Measurements from ENCODE around the gene CCM2L.

CCM2L gene

DNA sequence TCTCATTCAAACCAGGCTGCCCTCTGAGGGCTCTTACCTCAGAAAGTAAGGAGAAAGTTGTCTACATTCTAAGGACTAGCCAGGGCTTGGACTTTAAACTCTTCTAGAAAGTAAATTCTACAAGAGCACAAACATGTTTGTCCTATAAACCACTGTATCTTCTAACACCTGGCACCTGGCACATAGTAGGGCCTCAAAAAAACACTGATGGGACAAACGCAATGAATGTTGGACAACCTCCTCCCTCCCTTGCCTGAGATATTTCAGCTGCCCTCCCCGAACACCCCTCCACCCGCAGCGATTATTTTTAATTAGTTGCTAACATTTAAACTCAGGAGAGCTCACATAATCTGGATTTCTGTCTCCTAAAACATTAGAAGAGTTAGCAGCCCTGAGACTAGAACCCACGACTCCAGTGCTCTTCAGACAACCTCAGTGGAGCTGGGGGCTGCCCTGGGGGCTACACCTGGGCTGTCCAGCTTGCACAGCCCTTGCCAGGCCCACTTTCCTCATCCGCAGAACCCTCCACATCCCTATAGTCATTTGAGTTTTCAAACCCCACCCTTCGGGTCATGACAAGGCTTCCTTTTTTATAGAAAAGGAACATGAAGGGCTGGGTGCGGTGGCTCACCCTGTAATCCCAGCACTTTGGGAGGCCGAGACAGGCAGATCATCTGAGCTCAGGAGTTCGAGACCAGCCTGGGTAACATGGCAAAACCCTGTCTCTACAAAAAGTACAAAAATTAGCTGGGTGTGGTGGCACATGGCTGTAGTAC lies 46.7 kb downstream of the CCM2L start:
- no peak for DNase-seq (ENCODE audit: low spot score)

- no peak for DNase-seq (ENCODE audit: low spot score)
These were observed 47.5 kb downstream of the CCM2L start for GRCh38 chr20:32057656-32058184.

GRCh38 chr20:32059189-32059588 lies 49.0 kb downstream of the CCM2L start:
- no peak for DNase-seq (ENCODE audit: low spot score)

GRCh38 chr20:32062776-32063170 lies 52.5 kb downstream of the CCM2L start:
- no peak for DNase-seq (ENCODE audit: low spot score)

GRCh38 chr20:32063695-32064094 lies 53.5 kb downstream of the CCM2L start:
- DNase-seq (ENCODE audit: low spot score), result no peak

- DNase-seq (ENCODE audit: low spot score), result no peak
These were observed 54.4 kb downstream of the CCM2L start for GRCh38 chr20:32064667-32065066.

DNA sequence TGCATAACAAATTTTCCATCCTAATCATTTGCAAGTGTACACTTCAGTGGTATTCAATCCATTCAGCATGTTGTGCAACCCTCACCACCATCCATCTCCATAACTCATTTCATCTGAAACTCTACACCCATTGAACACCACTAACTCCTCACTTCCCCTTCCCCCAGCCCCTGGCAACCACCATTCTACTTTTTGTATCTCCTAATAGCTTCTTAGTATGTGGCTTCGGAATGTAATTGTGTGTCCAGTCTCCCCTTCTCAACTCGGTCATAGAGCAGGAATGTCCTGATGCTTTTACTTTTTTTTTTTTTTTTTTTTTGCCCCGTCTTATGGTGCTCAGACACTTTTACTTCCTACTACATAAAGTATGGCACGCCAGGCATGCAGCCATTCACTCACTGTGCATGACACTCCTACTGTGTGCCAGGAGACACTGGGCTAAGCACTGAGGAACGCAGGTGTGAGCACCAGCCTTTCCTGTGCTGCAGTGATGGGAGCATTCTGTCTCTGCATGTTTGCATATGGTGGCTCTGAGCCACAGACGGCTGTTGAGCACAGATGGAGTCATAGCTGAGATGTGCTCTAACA lies 57.1 kb downstream of the CCM2L start:
- DNase-seq (ENCODE audit: low spot score), result no peak

- DNase-seq (ENCODE audit: low spot score), result no peak
These were observed 57.9 kb downstream of the CCM2L start for GRCh38 chr20:32068174-32068573.

DNA sequence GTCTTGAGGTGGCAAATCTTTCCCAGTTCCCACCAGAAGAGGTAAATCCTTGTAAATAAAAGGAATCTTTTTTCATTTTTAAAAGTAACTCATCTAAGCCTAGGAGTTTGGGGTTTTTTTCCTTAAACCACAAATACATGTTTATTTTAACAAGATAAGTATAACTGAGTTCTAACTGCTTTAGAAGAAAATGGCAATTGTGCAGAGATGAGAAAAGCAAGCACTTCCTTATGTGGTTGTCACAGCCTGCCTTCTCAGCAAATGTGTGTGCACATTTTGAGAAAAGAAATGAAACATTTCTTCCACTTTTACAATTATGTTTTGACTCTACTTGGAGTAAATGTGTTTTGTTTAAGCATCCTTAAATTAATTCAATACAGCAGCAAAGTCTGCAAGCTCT lies 59.5 kb downstream of the CCM2L start:
- no peak for DNase-seq (ENCODE audit: low spot score)

GRCh38 chr20:32070282-32070681 lies 60.0 kb downstream of the CCM2L start:
- DNase-seq (ENCODE audit: low spot score), result no peak

- DNase-seq (ENCODE audit: low spot score), result no peak
These were observed 60.5 kb downstream of the CCM2L start for GRCh38 chr20:32070690-32071213.

- no peak for DNase-seq (ENCODE audit: low spot score)
These were observed 61.3 kb downstream of the CCM2L start for GRCh38 chr20:32071395-32072167.

DNA sequence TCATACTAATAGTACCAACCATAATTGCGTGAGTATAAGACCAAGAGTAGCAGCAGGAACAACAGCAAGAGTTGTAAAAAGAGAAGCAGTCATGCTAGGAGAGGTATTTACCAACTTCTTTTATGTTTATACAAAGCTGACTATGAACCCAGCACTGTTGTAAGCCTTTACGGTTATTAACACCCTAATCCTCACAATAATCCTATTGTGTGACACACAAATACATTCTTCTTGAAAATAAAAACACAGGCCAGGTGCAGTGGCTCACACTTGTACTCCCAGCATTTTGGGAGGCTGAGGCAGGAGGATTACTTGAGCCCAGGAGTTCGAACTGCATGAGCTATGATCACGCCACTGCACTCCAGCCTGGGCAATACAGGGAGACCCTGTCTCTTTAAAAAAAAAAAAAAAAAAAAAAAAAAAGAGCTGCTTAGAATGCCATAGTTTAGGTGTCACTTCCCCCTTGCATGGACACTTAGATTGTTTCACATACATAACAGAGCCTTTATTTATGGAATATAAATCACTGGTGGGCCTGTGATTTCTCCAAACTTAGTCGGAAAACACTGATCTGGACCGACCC lies 62.0 kb downstream of the CCM2L start:
- DNase-seq (ENCODE audit: low spot score), result no peak

GRCh38 chr20:32075534-32075933 lies 65.3 kb downstream of the CCM2L start:
- DNase-seq (ENCODE audit: low spot score), result no peak

DNA sequence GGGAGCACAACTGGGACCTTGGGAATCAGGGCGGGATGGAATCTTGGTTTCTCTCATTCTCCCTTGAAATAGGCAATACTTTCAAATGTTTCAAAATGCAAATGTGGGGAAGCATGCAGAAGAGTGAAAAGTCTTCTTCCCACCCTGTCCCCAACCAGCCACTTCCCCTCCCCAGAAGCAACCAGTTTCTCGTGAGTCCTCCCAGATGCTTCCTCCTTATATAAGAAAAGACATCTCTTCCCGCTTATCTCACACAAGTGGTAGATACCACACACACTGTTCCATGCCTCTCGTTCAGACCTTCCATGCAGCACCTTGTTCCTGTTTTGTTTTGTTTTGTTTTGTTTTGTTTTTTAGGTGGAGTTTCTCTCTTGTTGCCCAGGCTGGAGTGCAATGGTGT lies 67.0 kb downstream of the CCM2L start:
- DNase-seq (ENCODE audit: low spot score), result no peak

DNA sequence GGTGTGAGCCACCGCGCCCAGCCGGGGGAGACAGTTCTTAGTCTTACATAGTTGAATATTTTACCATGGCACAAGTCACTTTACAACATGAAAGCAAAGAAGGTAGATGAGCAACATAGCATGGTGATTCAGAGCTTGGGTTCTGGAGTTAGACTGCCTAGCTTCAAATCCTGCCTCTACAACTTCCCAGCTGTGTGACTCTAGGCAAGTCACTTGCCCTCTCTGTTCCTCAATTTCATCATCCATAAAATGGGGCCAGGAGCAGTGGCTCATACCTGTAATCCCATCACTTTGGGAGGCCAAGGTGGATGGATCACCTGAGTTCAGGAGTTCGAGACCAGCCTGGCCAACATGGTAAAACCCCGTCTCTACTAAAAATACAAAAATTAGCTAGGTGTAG lies 68.1 kb downstream of the CCM2L start:
- DNase-seq (ENCODE audit: low spot score), result no peak

DNA sequence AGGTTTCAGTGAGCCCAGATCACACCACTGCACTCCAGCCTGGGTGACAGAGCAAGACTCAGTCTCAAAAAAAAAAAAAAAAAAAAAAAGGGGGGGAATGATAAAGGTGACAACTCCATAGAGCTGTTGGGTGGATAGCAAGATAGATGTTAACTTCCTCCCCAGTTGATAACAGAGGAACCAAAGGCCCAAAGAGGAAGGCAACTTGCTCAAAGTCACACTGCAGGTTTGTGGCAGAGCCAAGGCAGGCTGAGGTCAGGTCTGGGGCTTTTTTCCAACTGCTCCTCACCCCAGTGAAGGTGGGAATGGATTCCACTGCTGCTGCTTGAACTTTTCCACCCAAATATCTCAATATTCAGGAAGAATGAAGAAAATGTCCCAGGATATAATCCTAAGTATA lies 68.6 kb downstream of the CCM2L start:
- no peak for DNase-seq (ENCODE audit: low spot score)

DNA sequence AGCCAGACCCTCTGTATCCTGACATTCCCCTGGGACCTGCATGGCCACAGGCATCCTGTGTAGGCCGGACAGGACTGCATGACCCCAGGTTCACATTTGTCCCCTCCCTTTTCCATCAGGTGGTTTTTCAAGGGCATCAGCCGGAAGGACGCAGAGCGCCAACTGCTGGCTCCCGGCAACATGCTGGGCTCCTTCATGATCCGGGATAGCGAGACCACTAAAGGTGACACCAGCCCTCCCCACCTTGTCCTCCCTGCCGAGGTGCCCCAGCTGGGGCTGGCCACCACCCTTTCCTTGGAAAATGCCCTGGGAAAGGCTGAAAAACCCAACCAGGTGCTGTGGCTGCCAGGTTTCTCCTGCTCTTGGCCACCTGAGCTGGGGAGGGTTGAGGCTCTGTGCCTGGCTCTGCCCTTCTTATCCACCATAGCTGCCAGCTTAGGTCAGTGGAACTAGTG lies 69.4 kb downstream of the CCM2L start:
- DNase-seq (ENCODE audit: low spot score), result no peak

DNA sequence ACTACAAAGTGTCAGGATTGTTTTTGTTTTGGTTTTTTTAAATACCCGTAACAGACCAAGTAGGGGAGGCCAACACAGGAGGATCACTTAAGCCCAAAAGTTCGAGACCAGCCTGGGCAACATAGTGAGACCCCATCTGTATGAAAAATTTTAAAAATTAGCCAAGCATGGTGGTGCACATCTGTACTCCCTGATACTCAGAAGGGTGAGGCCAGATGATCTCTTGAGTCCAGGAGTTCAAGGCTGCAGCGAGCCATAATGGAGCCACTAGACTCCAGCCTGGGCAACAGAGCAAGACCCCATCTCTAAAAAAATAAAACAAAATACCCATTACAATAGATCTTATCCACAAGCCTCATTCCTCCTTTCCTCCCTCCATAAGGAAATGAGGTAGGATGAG lies 70.5 kb downstream of the CCM2L start:
- DNase-seq (ENCODE audit: low spot score), result no peak
